GM12878 (cell line): ENCODE results near the gene MAP2K7. TPM values are rescaled to one million over a fixed set of nuclear protein-coding genes. Genes with fewer than 3 reads are reported as not detected.

Experiments used
- ATAC-seq: fragments of 200-7000 bp; cut with Tn5 transposase; 3 replicates; pipeline ENCODE4 v1.9.1; 2020; ENCODE audit warnings: mild to moderate bottlenecking, moderate library complexity
- BruUV-seq: library from RNA; stranded (reverse); fragments of 400-500 nt; replicated peaks from 2 replicates; lab custom pipeline; 2021; lab: Mats Ljungman, UMichigan
- CTCF ChIA-PET: fragments of 300-600 bp; sonication (Branson Sonifier 250); formaldehyde crosslinking; extraction: SDS; loops from one replicate; lab custom pipeline; 2021; ENCODE audit warnings: inconsistent platforms; lab: Yijun Ruan, JAX
- POLR2A ChIA-PET: fragments of 350-600 bp; formaldehyde crosslinking; extraction: SDS; loops from one replicate; lab custom pipeline; 2021; ENCODE audit warnings: inconsistent platforms; lab: Charles Lee
- RAD21 ChIA-PET: fragments of 300-600 bp; sonication (Branson Sonifier 250); formaldehyde crosslinking; loops from one replicate; lab custom pipeline; 2023; ENCODE audit warnings: antibody characterized with exemption; ENCODE audit not compliant: unreplicated experiment; lab: Charles Lee
- SMC1A ChIA-PET: fragments of 300-600 bp; sonication (Branson Sonifier 250); formaldehyde crosslinking; loops from one replicate; lab custom pipeline; 2023; ENCODE audit not compliant: unreplicated experiment, uncharacterized antibody; lab: Charles Lee
- DNase-seq: peaks from one replicate; pipeline ENCODE4 v3.0.0-alpha.2; 2011; ENCODE audit warnings: low read depth, low spot score
- FAIRE-seq: peaks from 3 replicates; lab custom pipeline; 2011; peaks lifted over from hg19 to GRCh38; lab: Jason Lieb, UNC
- H2AFZ ChIP-seq: 2 replicates; pipeline ENCODE4 v1.6.0; 2011; ENCODE audit warnings: low read depth, low read length, control low read depth; ENCODE audit not compliant: control insufficient read depth
- H3K27ac ChIP-seq: 2 replicates; pipeline ENCODE4 v1.5.1; 2011; ENCODE audit warnings: control low read depth; ENCODE audit not compliant: control insufficient read depth, insufficient read depth
- H3K27me3 ChIP-seq, 2 experiments: replicated peaks in 1 of 2; 2 replicates each; pipeline versions ENCODE4 v1.6.0 to v1.6.1; 2011; ENCODE audit warnings: low read length in 1 of 2; ENCODE audit not compliant: control insufficient read depth in 2 of 2, insufficient read depth in 2 of 2
- H3K36me3 ChIP-seq, 2 experiments: 2 replicates each; pipeline ENCODE4 v1.5.1; 2011; ENCODE audit warnings: low read length in 1 of 2; ENCODE audit not compliant: control insufficient read depth in 2 of 2, insufficient read depth in 2 of 2
- H3K4me1 ChIP-seq: 2 replicates; pipeline ENCODE4 v1.6.1; 2011; ENCODE audit warnings: mild to moderate bottlenecking, low read length, moderate library complexity, mixed read lengths; ENCODE audit not compliant: control insufficient read depth, insufficient read depth
- H3K4me2 ChIP-seq: 2 replicates; pipeline ENCODE4 v1.6.0; 2011; ENCODE audit warnings: control low read depth; ENCODE audit not compliant: control insufficient read depth, insufficient read depth
- H3K4me3 ChIP-seq: fragments of 200-600 bp; sonication (generic); 2 replicates; pipeline ENCODE4 v1.5.1; 2016
- H3K79me2 ChIP-seq: 2 replicates; pipeline ENCODE4 v1.6.0; 2011; ENCODE audit warnings: low read length; ENCODE audit not compliant: control insufficient read depth, insufficient read depth
- H3K9ac ChIP-seq: 2 replicates; pipeline ENCODE4 v1.8.0; 2011; ENCODE audit warnings: low read length, control low read depth, mixed read lengths; ENCODE audit not compliant: control insufficient read depth, insufficient read depth
- H3K9me3 ChIP-seq: replicated peaks from 3 replicates; pipeline ENCODE4 v1.5.1; 2011; ENCODE audit warnings: mild to moderate bottlenecking, low read length; ENCODE audit not compliant: control insufficient read depth, insufficient read depth
- H4K20me1 ChIP-seq: 2 replicates; pipeline ENCODE4 v1.6.0; 2011; ENCODE audit not compliant: control insufficient read depth, insufficient read depth
- ATF7 ChIP-seq: fragments of 450-650 bp; IDR thresholded peaks from 2 replicates; pipeline ENCODE4 v1.6.1; 2016; ENCODE audit warnings: low read depth, mild to moderate bottlenecking
- BRCA1 ChIP-seq: IDR thresholded peaks from 2 replicates; pipeline ENCODE4 v1.6.1; 2011; ENCODE audit warnings: low read depth, low read length, improper control_type of control experiment
- CBFB ChIP-seq: IDR thresholded peaks from 2 replicates; pipeline ENCODE4 v1.6.1; 2016; ENCODE audit warnings: antibody characterized with exemption, low read depth
- JUND ChIP-seq: IDR thresholded peaks from 2 replicates; pipeline ENCODE4 v1.6.1; 2012; ENCODE audit warnings: low read depth, mild to moderate bottlenecking, low read length, improper control_type of control experiment, moderate library complexity
- KLF5 ChIP-seq: fragments of 450-650 bp; IDR thresholded peaks from 2 replicates; pipeline ENCODE4 v1.6.1; 2014; ENCODE audit warnings: mild to moderate bottlenecking; ENCODE audit not compliant: partially characterized antibody
- NR2C2 ChIP-seq: IDR thresholded peaks from 2 replicates; pipeline ENCODE4 v1.6.1; 2011; ENCODE audit warnings: borderline replicate concordance, low read depth; ENCODE audit not compliant: control insufficient read depth, insufficient read length
- NR2F1 ChIP-seq: fragments of 450-650 bp; conservative IDR thresholded peaks from 2 replicates; pipeline ENCODE4 v1.6.1; 2017; ENCODE audit warnings: mild to moderate bottlenecking
- RAD51 ChIP-seq: fragments of 450-650 bp; IDR thresholded peaks from 2 replicates; pipeline ENCODE4 v1.6.1; 2016; ENCODE audit warnings: moderate library complexity, mild to moderate bottlenecking, inconsistent platforms
- TCF3 ChIP-seq: IDR thresholded peaks from 2 replicates; pipeline ENCODE4 v1.6.1; 2012; ENCODE audit warnings: low read depth, mild to moderate bottlenecking, low read length, borderline replicate concordance; ENCODE audit not compliant: insufficient read depth
- YY1 ChIP-seq: IDR thresholded peaks from 2 replicates; pipeline ENCODE4 v1.6.1; 2011; ENCODE audit warnings: low read depth, mild to moderate bottlenecking, low read length
- ZNF687 ChIP-seq: fragments of 450-650 bp; IDR thresholded peaks from 2 replicates; pipeline ENCODE4 v1.6.1; 2017; ENCODE audit warnings: mild to moderate bottlenecking, moderate library complexity
- WGBS: methylation state at CpG from one replicate; pipeline ENCODE4 v1.1.6; 2016; ENCODE audit warnings: low lambda C conversion rate; ENCODE audit not compliant: insufficient replicate concordance, insufficient coverage; ENCODE audit errors: missing lambda C conversion rate; 5-methylcytosine and 5-hydroxymethylcytosine counted together
- in situ Hi-C: fragments of 300-500 bp; cut with MboI; formaldehyde crosslinking; loops from 9 replicates; pipeline ENCODE4 v1.14.3; 2018; ENCODE audit warnings: mixed read lengths
- intact Hi-C: fragments of 100-400 bp; cut with micrococcal nuclease; formaldehyde crosslinking; loops from one replicate; pipeline ENCODE4 v1.14.2; 2022; ENCODE audit not compliant: unreplicated experiment
- polyA plus RNA-seq, 11 experiments: library from polyadenylated mRNA; depleted of rRNA in 4 of 11; unstranded in 6 of 11; stranded (reverse) in 5 of 11; fragments of >200 nt; fragmentation: Nextera tagmentation in 4 of 11; fragmentation: Illumina TruSeq in 1 of 11; extraction: Ambion mirVana in 4 of 11; extraction: Trizol in 1 of 11; gene quantifications; 1 replicate in 1 of 11; 2 replicates in 10 of 11; pipeline versions ENCODE4 v1.2.1 to v1.2.3, GENCODE V29; 2011 to 2016; ENCODE audit warnings: inconsistent platforms in 2 of 11, missing spikeins in 2 of 11, low read depth in 1 of 11
- total RNA-seq, 4 experiments: library from RNA; depleted of rRNA in 3 of 4; stranded (reverse); fragments of >200 nt in 3 of 4; fragmentation: Illumina TruSeq in 1 of 4; extraction: Trizol in 1 of 4; gene quantifications; 2 replicates each; pipeline versions ENCODE4 v1.2.1 to v1.2.3, GENCODE V29; 2013 to 2021
- TF ChIP-seq, protein P1 (sequence below): fragments of 450-650 bp; formaldehyde crosslinking; IDR thresholded peaks from 2 replicates; pipeline ENCODE4 v1.4.0; 2022; ENCODE audit warnings: mild to moderate bottlenecking, moderate library complexity
- TF ChIP-seq, protein P2 (sequence below): fragments of 450-650 bp; IDR thresholded peaks from 2 replicates; pipeline ENCODE4 v1.6.1; 2017; ENCODE audit warnings: mild to moderate bottlenecking, low read depth, inconsistent platforms; ENCODE audit not compliant: poor library complexity, severe bottlenecking

Gene MAP2K7
- total and polyA plus RNA-seq, 10 of the 15 experiments (the other 5 are each of a cell fraction or from before 2014, with no cell fraction given), result 0.34 to 32.2 (median 6.7) TPM

- Histone ChIP-seq H3K4me2 (no peak overlapping the region), H2AFZ (no peak overlapping the region), H3K27me3 (peaks cover 2 to 11% of the 10 kb centered on the region in 2 experiments; a peak in 3 of 4 replicates), H3K27ac (no peak overlapping the region), H3K4me1 (peaks cover 19% of the 10 kb centered on the region; the same call in 1 of the 2 replicates), H3K9me3 (no peaks in the 10 kb centered on the region; the same call in 1 of the 3 replicates), H4K20me1 (no peaks in the 10 kb centered on the region), H3K79me2 (no peaks in the 10 kb centered on the region), H3K4me3 (no peak overlapping the region), H3K36me3 (no peaks in the 10 kb centered on the region), H3K9ac (no peak overlapping the region)
- no peak for ATAC-seq
- DNase-seq, result no peak
- FAIRE-seq, result no peak
- 62% methylated on average over 12 of the region's 12 CpGs for WGBS
- in situ Hi-C loops (no loop called here), intact Hi-C loops (no loop called here)
- ChIA-PET RAD21 (no interaction called here), POLR2A (interaction anchor here (0.6 kb wide), 1 partner anchor 289 kb away, joined by 3 read pairs; no protein-coding TSS in a partner anchor), CTCF (interaction anchor here (0.8 kb wide), 1 partner anchor 35 kb away, joined by 4 read pairs; no protein-coding TSS in a partner anchor), SMC1A (no interaction called here)
- no TSS peak for BruUV-seq
- TF ChIP-seq, protein P1, sequence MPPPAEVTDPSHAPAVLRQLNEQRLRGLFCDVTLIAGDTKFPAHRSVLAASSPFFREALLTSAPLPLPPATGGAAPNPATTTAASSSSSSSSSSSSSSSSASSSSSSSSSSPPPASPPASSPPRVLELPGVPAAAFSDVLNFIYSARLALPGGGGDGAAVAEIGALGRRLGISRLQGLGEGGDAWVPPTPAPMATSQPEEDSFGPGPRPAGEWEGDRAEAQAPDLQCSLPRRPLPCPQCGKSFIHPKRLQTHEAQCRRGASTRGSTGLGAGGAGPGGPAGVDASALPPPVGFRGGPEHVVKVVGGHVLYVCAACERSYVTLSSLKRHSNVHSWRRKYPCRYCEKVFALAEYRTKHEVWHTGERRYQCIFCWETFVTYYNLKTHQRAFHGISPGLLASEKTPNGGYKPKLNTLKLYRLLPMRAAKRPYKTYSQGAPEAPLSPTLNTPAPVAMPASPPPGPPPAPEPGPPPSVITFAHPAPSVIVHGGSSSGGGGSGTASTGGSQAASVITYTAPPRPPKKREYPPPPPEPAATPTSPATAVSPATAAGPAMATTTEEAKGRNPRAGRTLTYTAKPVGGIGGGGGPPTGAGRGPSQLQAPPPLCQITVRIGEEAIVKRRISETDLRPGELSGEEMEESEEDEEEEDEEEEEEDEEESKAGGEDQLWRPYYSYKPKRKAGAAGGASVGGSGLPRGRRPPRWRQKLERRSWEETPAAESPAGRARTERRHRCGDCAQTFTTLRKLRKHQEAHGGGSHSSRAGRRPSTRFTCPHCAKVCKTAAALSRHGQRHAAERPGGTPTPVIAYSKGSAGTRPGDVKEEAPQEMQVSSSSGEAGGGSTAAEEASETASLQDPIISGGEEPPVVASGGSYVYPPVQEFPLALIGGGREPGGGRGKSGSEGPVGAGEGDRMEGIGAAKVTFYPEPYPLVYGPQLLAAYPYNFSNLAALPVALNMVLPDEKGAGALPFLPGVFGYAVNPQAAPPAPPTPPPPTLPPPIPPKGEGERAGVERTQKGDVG, result no peak
- TF ChIP-seq ZNF687 (no peak), ATF7 (no peak), TCF3 (no peak), YY1 (no peak), NR2C2 (no peak), RAD51 (no peak), KLF5 (no peak), JUND (no peak), BRCA1 (no peak), CBFB (no peak), NR2F1 (no peak)
- TF ChIP-seq, protein P2, sequence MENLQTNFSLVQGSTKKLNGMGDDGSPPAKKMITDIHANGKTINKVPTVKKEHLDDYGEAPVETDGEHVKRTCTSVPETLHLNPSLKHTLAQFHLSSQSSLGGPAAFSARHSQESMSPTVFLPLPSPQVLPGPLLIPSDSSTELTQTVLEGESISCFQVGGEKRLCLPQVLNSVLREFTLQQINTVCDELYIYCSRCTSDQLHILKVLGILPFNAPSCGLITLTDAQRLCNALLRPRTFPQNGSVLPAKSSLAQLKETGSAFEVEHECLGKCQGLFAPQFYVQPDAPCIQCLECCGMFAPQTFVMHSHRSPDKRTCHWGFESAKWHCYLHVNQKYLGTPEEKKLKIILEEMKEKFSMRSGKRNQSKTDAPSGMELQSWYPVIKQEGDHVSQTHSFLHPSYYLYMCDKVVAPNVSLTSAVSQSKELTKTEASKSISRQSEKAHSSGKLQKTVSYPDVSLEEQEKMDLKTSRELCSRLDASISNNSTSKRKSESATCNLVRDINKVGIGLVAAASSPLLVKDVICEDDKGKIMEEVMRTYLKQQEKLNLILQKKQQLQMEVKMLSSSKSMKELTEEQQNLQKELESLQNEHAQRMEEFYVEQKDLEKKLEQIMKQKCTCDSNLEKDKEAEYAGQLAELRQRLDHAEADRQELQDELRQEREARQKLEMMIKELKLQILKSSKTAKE, result no peak
These were observed 37.1 kb upstream of the MAP2K7 start for GRCh38 chr19:7866399-7867091.
